ENCODE results near the gene LRRTM2.
A peak's percentile ranks its signal among the peaks of the same experiment; 100 is the strongest.

DNA sequence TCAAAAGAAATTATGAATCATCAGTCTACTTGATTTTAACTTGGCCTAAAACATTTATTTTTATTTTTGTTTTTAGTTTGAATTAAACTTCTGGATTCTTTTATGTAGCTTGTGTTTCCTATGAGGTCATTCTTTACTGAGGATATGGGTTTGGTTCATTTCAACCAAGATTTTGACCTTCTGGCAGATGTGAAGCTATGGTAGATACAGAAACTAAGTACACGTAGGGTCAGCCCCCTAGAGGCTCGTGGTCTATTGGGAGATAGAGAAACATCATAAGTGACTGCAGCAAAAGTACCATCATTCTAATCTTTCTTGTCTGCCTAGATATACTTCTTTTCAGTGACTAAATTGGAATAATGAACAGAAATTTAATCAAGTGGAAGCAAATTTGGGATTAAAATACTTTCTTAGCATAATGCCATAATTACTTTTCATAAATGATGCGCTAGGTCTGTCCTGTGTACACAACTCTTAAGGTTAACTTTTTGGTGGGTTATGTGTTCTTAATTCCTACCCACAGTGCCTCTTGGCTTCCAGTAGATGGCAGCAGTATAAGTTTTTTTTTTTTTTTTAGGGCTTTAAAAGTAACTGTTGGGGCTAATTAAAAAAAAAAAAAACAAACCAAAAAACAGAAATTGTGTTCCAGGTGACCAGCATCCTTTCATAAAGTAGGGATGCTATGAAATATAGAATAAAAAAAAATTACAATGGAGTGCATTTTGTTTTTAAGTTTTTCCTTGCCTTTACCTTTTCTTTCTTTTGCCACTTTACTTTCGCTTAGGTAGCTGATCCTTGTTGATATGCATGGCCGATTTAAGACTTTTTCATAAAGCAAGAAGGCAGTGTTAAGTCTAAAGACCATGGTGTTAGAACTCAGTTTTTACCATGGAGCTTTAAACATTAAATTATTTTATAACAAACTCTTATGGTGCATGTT lies 49.9 kb downstream of the LRRTM2 start:
- TF ChIP-seq, protein P1, sequence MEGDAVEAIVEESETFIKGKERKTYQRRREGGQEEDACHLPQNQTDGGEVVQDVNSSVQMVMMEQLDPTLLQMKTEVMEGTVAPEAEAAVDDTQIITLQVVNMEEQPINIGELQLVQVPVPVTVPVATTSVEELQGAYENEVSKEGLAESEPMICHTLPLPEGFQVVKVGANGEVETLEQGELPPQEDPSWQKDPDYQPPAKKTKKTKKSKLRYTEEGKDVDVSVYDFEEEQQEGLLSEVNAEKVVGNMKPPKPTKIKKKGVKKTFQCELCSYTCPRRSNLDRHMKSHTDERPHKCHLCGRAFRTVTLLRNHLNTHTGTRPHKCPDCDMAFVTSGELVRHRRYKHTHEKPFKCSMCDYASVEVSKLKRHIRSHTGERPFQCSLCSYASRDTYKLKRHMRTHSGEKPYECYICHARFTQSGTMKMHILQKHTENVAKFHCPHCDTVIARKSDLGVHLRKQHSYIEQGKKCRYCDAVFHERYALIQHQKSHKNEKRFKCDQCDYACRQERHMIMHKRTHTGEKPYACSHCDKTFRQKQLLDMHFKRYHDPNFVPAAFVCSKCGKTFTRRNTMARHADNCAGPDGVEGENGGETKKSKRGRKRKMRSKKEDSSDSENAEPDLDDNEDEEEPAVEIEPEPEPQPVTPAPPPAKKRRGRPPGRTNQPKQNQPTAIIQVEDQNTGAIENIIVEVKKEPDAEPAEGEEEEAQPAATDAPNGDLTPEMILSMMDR (IDR thresholded peaks at IDR 0.05), result peak; percentile 28 to 57 (median 31)
- TF ChIP-seq POLR2A (IDR thresholded peaks at IDR 0.05), result no peak

Measured in gastroesophageal sphincter (tissue), 3 donors.